ENCODE measurements around the gene CBX4. TPM values are rescaled to one million over a fixed set of nuclear protein-coding genes. Genes with fewer than 3 reads are reported as not detected.

Gene CBX4
- polyA plus RNA-seq, 1 donor from 2014 or later, result 31.9 TPM

GRCh38 chr17:79824234-79824633, 15.0 kb downstream of the CBX4 start:
- H3K9me2 ChIP-seq (ENCODE audit: insufficient read depth, low read length), result no peaks in the 10 kb centered on the region

GRCh38 chr17:79822583-79823124, 16.6 kb downstream of the CBX4 start:
- H3F3A ChIP-seq (ENCODE audit: insufficient read depth, low read length, poor library complexity, severe bottlenecking), result no peaks in the 10 kb centered on the region
- TF ChIP-seq CTCF (IDR thresholded peaks at IDR 0.05; ENCODE audit: poor library complexity, severe bottlenecking) (no peak), POLR2AphosphoS5 (IDR thresholded peaks at IDR 0.05) (no peak), SMC3 (conservative IDR thresholded peaks at IDR 0.05; ENCODE audit: poor library complexity) (no peak), EP300 (conservative IDR thresholded peaks at IDR 0.05; ENCODE audit: poor library complexity, severe bottlenecking) (no peak), EZH2 (IDR thresholded peaks at IDR 0.05; ENCODE audit: borderline replicate concordance, insufficient read depth, low read length, poor library complexity, severe bottlenecking) (no peak), MXI1 (conservative IDR thresholded peaks at IDR 0.05; ENCODE audit: poor library complexity, severe bottlenecking) (no peak), RAD21 (conservative IDR thresholded peaks at IDR 0.05) (no peak), TAF1 (IDR thresholded peaks at IDR 0.05; ENCODE audit: low read depth) (no peak), REST (IDR thresholded peaks at IDR 0.05; ENCODE audit: borderline replicate concordance) (no peak)
- no peak overlapping the region for H3K4me3 ChIP-seq (ENCODE audit: low read length)
- H3K9me3 ChIP-seq (ENCODE audit: low read length), result no peaks in the 10 kb centered on the region
- peaks cover 2% of the 10 kb centered on the region for H3K27me3 ChIP-seq (ENCODE audit: insufficient read depth, low read depth, low read length)
- H3K79me2 ChIP-seq (replicated peaks; ENCODE audit: insufficient read depth, low read length), result no peaks in the 10 kb centered on the region
- no peaks in the 10 kb centered on the region for H3K9me2 ChIP-seq (ENCODE audit: insufficient read depth, low read length)
- no peak overlapping the region for H3K4me2 ChIP-seq (ENCODE audit: low read length)
- H3K36me3 ChIP-seq (ENCODE audit: insufficient read depth, low read length), result no peaks in the 10 kb centered on the region
- no peaks in the 10 kb centered on the region for H4K20me1 ChIP-seq (ENCODE audit: insufficient read depth)
- no peak overlapping the region for H3K9ac ChIP-seq (ENCODE audit: low read length)
- no peak overlapping the region for H2AFZ ChIP-seq (ENCODE audit: low read depth, low read length)
- no peak overlapping the region for H3K27ac ChIP-seq (ENCODE audit: low read length)

More at GRCh38 chr17:79824234-79824633, 15.0 kb downstream of the CBX4 start:
- Histone ChIP-seq H3K4me2 (ENCODE audit: low read length) (no peak overlapping the region), H3K9ac (ENCODE audit: low read length) (no peak overlapping the region), H3K27ac (ENCODE audit: low read length) (no peak overlapping the region), H3K27me3 (ENCODE audit: insufficient read depth, low read depth, low read length) (no peaks in the 10 kb centered on the region), H3K4me3 (ENCODE audit: low read length) (no peak overlapping the region), H4K20me1 (ENCODE audit: insufficient read depth) (no peaks in the 10 kb centered on the region), H3K79me2 (replicated peaks; ENCODE audit: insufficient read depth, low read length) (no peaks in the 10 kb centered on the region), H3F3A (ENCODE audit: insufficient read depth, low read length, poor library complexity, severe bottlenecking) (no peaks in the 10 kb centered on the region), H2AFZ (ENCODE audit: low read depth, low read length) (no peak overlapping the region), H3K36me3 (ENCODE audit: insufficient read depth, low read length) (no peaks in the 10 kb centered on the region), H3K9me3 (ENCODE audit: low read length) (no peaks in the 10 kb centered on the region)
- TF ChIP-seq POLR2AphosphoS5 (IDR thresholded peaks at IDR 0.05) (no peak), SMC3 (conservative IDR thresholded peaks at IDR 0.05; ENCODE audit: poor library complexity) (no peak), MXI1 (conservative IDR thresholded peaks at IDR 0.05; ENCODE audit: poor library complexity, severe bottlenecking) (no peak)
